ENCODE results near the gene MYL3.

DNA sequence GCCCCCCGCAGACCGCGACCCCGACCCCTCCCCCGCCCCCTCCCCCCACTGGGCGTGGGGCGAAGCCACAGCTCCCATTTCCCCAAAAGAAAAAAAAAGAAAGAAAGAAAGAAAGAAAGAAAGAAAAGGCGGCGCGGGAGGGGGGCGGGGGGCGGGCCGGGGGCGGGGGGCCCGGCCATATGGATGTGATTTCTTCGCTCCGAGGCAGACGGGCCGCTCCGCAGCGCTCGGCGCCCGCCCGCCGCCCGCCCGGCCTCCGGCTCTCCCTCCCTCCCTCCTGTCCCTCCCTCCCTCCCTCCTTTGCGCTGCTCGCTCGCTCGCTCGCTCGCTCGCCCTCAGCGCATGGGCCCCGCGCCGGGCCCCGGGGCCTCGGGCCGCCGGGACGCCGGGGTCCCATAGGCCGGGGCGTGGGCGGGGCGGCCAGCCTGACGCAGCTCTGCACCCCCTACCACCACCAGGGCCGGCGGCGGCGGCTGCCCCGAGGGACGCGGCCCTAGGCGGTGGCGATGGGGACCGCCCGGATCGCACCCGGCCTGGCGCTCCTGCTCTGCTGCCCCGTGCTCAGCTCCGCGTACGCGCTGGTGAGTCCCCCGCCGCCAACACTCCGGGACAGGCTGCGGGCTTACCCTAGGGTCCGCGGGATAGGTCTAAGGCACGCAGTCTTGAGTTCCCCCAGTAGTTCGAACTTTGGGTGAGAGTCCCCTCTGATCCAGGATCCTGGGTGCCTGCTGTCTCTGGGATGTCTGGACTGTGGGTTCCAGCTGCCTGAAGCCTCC lies 20.0 kb upstream of the MYL3 start:
- TF ChIP-seq, protein P1, sequence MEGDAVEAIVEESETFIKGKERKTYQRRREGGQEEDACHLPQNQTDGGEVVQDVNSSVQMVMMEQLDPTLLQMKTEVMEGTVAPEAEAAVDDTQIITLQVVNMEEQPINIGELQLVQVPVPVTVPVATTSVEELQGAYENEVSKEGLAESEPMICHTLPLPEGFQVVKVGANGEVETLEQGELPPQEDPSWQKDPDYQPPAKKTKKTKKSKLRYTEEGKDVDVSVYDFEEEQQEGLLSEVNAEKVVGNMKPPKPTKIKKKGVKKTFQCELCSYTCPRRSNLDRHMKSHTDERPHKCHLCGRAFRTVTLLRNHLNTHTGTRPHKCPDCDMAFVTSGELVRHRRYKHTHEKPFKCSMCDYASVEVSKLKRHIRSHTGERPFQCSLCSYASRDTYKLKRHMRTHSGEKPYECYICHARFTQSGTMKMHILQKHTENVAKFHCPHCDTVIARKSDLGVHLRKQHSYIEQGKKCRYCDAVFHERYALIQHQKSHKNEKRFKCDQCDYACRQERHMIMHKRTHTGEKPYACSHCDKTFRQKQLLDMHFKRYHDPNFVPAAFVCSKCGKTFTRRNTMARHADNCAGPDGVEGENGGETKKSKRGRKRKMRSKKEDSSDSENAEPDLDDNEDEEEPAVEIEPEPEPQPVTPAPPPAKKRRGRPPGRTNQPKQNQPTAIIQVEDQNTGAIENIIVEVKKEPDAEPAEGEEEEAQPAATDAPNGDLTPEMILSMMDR (conservative IDR thresholded peaks at IDR 0.05), result no peak
- no peak for TF ChIP-seq EZH2 (IDR thresholded peaks at IDR 0.05; ENCODE audit: low read depth)
